HG03135 (cell line): ENCODE results near the gene EYS.
"Not testable (repeated sequence)": the region's sequence is repeated elsewhere in the genome, so short reads cannot be mapped to it uniquely, and the experiment has no call there.

ENCODE experiments used
- ATAC-seq: cut with Tn5 transposase; IDR thresholded peaks from one replicate; pipeline ENCODE4 v1.9.1; 2021; ENCODE audit warnings: mild to moderate bottlenecking, moderate library complexity; ENCODE audit not compliant: unreplicated experiment

The EYS gene

GRCh38 chr6:63808576-63808975 lies 1898.5 kb downstream of the EYS start:
- no peak for ATAC-seq

- no peak for ATAC-seq
These were observed 1900.0 kb downstream of the EYS start for GRCh38 chr6:63807056-63807455.

GRCh38 chr6:63806573-63806913 lies 1900.5 kb downstream of the EYS start:
- ATAC-seq: no peak

- no peak for ATAC-seq
These were observed 1901.0 kb downstream of the EYS start for GRCh38 chr6:63805808-63806572.

- no peak for ATAC-seq
These were observed 1901.7 kb downstream of the EYS start for GRCh38 chr6:63805345-63805744.

- no peak for ATAC-seq
These were observed 1902.6 kb downstream of the EYS start for GRCh38 chr6:63804381-63804956.

GRCh38 chr6:63803371-63803770 lies 1903.7 kb downstream of the EYS start:
- ATAC-seq: no peak

GRCh38 chr6:63802606-63803206 lies 1904.3 kb downstream of the EYS start:
- no peak for ATAC-seq

GRCh38 chr6:63800386-63800785 lies 1906.6 kb downstream of the EYS start:
- ATAC-seq: not testable (repeated sequence)

- ATAC-seq: no peak
These were observed 1907.2 kb downstream of the EYS start for GRCh38 chr6:63799813-63800212.

GRCh38 chr6:63799313-63799712 lies 1907.7 kb downstream of the EYS start:
- ATAC-seq: no peak

GRCh38 chr6:63798378-63798777 lies 1908.6 kb downstream of the EYS start:
- ATAC-seq: no peak

- ATAC-seq: no peak
These were observed 1909.3 kb downstream of the EYS start for GRCh38 chr6:63797721-63798120.

GRCh38 chr6:63795826-63796225 lies 1911.2 kb downstream of the EYS start:
- ATAC-seq: no peak

- no peak for ATAC-seq
These were observed 1912.0 kb downstream of the EYS start for GRCh38 chr6:63795006-63795405.

GRCh38 chr6:63793465-63794137 lies 1913.4 kb downstream of the EYS start:
- no peak for ATAC-seq

- ATAC-seq: no peak
These were observed 1914.1 kb downstream of the EYS start for GRCh38 chr6:63792736-63793464.

- no peak for ATAC-seq
These were observed 1916.7 kb downstream of the EYS start for GRCh38 chr6:63790334-63790733.

- no peak for ATAC-seq
These were observed 1917.3 kb downstream of the EYS start for GRCh38 chr6:63789699-63790098.

GRCh38 chr6:63788569-63788968 lies 1918.5 kb downstream of the EYS start:
- ATAC-seq: no peak

- no peak for ATAC-seq
These were observed 1920.0 kb downstream of the EYS start for GRCh38 chr6:63787021-63787420.
